Activated T-cell treated with anti-CD3 and anti-CD28 coated beads for 4 hours (primary cell): ENCODE measurements around the gene CFAP61.

Source experiments
- DNase-seq: peaks from one replicate; pipeline ENCODE4 v3.0.0-alpha.2; 2020

CFAP61 gene

DNA sequence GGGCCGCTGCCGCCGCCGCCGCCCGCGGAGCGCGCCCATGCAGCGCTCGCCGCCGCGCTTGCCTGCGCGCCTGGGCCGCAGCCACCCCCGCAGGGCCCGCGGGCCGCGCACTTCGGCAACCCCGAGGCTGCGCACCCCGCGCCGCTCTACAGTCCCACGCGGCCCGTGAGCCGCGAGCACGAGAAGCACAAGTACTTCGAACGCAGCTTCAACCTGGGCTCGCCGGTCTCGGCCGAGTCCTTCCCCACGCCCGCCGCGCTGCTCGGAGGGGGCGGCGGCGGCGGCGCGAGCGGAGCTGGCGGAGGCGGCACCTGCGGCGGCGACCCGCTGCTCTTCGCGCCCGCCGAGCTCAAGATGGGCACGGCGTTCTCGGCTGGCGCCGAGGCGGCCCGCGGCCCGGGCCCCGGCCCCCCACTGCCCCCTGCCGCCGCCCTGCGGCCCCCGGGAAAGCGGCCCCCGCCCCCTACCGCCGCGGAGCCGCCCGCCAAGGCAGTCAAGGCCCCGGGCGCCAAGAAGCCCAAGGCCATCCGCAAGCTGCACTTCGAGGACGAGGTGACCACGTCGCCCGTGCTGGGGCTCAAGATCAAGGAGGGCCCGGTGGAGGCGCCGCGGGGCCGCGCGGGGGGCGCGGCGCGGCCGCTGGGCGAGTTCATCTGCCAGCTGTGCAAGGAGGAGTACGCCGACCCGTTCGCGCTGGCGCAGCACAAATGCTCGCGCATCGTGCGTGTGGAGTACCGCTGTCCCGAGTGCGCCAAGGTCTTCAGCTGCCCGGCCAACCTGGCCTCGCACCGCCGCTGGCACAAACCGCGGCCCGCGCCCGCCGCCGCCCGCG lies 316.3 kb downstream of the CFAP61 start:
- no peak for DNase-seq

DNA sequence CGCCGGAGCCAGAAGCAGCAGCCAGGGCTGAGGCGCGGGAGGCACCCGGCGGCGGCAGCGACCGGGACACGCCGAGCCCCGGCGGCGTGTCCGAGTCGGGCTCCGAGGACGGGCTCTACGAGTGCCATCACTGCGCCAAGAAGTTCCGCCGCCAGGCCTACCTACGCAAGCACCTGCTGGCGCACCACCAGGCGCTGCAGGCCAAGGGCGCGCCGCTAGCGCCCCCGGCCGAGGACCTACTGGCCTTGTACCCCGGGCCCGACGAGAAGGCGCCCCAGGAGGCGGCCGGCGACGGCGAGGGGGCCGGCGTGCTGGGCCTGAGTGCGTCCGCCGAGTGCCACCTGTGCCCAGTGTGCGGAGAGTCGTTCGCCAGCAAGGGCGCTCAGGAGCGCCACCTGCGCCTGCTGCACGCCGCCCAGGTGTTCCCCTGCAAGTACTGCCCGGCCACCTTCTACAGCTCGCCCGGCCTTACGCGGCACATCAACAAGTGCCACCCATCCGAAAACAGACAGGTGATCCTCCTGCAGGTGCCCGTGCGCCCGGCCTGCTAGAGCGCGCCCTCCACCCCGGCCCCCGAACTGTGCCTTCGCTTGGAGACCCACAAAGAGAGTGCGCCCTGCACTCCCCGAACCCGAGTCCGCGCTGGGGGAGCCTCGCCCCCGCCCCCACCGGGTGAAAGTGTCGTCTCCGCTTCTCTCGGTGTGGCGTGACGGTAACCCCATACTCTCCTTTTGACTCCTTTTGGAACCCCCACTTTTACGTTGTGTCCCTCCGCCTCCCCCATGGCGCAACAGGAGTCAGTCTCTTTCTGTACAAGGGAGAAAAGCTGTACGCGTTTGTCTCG lies 317.1 kb downstream of the CFAP61 start:
- DNase-seq = no peak

DNA sequence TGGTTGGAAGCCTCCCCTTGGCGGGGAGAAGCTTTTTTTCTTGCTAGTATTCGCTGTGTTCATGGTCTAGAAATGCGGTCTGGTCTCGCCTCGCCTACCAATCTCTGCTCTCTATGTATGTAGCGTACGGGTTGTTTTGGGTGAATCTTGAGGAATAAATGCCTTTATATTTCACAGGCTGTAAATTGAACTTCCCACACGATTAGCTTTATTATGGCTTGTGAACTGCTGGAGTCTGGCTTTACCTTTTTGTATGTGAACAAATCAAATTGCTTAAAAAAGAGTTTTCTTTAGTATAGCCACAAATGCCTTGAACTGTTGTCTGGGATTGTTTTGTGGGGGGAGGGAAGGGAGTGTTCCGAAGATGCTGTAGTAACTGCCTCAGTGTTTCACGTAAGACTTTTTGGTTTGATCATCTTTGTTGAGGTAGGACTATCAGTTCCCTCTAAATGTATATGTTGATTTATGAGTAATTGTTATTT lies 317.8 kb downstream of the CFAP61 start:
- no peak for DNase-seq

DNA sequence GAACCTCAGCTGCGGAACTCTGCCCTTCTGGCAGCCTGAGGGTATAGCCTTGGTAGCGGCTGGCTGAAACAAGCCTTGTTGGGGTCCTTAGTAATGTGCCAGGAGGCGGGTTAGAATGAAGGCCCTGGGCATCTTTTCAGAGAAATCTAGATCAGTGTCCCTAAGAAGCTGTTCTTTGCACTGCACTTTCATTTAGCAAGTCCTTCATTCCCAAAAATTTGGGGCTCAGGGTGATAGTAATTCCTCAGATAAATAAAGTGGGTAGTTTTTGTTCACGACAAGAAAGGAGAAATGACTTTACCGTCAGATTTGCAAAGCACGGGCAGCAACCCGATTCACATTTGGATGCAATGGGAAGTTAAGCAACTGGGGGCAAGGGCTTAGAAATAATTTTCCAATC lies 318.8 kb downstream of the CFAP61 start:
- DNase-seq = no peak

DNA sequence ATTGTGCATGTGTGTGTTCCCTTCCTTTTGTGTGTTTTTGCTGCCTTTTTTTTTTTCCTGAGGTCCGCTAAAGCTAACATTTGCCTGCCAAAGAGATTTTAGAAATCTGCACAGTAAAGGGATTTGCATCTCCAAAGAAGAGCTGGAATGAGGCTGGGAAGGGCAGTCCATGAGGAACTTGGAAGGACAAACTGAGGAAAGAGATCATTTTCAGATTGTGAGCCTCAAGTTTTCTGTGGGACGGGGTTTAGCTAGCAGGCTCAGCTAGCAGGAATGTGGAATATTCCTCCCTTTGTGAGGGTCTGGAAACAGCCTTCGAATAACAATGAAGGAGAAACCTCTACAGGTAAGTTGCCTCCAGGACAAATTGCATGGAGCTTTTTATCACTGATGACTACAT lies 319.3 kb downstream of the CFAP61 start:
- DNase-seq = no peak

DNA sequence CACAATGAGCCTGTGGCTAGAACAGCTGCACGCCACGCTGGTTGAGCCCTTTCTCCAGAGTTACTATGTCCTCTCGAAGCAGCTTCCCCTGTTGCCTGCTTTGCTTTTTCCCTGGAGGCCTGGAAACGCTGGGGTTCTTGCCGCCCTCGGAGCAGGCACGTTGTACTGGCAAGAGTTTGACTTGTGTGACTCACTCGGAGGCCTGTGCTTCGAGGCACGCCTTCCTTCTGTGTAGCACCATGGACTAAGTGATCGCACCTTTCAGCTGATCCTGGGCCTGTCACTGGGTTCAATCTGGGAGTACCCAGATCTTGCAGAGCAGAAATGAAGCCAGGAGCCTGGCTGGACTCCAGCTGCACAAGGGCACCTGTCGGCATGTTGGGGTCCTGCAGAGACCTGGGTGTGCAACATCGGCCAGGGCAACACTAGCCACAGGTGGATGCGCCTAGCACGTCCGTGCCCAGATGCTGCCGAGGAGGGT lies 320.8 kb downstream of the CFAP61 start:
- no peak for DNase-seq

DNA sequence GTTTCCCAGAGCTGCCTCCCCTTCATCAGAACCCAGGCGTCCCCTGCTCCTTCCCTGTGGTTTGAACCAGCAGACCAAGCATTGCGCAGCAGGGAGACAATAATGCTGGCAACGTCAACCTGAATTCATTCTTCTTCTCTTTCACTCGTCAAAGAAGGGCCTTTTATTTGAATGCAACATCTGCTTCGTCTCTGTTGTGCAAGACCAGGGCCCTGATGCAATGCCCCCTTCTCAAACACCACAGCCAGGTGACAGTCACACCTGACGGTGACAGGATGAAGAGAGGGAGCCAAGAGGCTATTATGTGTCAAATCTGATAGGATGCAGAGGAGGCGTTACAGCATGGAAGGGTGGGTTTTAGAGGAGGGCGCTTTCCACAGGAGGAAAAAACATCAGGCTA lies 323.5 kb downstream of the CFAP61 start:
- no peak for DNase-seq

DNA sequence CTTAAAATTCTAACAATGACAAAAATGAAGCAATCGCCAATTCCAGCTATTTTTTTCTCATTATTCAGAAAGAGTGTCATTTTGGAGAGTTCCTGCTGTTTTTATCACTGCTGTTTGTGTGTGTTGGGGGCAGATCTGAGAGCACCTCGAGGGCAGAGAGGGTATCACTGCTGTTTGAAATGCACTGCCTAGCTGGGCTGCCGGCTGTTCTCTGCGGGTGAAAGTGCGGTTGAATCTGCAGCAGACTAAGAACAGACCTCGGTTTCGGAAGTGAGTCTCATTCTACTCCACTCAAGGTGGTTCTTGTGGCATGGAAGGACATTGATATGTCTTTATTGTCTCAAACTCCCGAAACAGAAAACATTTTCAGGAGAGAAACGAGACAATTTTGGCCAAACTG lies 333.9 kb downstream of the CFAP61 start:
- DNase-seq = no peak

DNA sequence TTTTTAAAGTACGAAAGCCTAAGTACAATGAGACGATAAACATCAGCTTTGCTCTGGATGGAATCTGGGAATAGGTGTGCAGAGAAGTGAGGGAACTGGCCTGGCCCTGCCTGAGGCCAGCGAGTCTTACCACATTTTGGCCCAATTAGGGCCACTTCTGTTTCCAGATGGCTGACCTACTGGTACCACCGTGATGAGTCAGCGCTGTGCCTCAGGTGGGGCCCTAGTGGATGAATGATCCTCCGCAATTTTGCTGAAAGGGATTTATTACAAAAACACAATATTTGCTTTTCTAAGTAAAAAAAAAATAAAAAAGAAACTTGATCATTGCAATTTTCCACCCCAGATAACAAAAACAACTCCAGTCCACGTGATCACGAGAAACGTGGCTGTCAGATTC lies 338.1 kb downstream of the CFAP61 start:
- DNase-seq = no peak

DNA sequence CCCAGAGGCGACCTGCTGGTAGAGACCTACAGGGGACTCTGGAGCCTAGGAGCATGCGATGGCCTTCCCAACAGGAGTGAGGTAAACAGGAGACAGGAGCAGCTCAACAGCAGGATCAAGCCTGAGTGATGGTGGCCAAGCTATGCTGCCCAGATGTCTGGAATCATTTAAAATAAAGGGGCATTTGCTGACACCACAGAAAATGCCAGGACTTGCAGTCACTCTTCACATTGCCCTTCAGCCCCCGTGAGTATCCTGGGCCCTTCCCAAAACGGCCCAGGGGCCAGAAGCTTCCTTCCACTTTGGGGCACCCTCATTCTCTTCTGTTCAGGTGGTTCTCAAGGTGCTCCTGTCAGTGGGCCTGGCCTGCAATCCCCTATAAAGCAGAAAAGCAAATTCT lies 338.8 kb downstream of the CFAP61 start:
- no peak for DNase-seq

DNA sequence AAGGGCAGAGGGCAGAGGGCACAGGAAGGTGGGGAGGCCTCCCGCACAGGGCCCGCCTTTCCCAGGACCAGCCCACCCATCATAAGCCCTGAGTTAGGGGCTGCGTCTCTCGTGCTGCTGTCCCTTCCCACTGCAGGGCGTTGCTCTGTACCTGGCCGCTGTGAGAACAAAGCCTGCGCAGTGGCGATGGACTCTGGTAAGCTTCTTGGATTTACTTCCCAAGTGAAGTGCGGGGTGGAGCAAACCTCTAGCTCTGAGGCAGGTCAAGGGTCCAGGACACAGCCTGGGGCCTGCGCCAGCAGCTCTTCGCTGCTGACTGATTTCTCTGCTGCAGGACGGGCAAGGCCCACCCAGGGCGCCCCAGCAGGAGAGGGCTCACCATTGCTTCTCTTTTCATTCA lies 339.4 kb downstream of the CFAP61 start:
- DNase-seq = no peak

DNA sequence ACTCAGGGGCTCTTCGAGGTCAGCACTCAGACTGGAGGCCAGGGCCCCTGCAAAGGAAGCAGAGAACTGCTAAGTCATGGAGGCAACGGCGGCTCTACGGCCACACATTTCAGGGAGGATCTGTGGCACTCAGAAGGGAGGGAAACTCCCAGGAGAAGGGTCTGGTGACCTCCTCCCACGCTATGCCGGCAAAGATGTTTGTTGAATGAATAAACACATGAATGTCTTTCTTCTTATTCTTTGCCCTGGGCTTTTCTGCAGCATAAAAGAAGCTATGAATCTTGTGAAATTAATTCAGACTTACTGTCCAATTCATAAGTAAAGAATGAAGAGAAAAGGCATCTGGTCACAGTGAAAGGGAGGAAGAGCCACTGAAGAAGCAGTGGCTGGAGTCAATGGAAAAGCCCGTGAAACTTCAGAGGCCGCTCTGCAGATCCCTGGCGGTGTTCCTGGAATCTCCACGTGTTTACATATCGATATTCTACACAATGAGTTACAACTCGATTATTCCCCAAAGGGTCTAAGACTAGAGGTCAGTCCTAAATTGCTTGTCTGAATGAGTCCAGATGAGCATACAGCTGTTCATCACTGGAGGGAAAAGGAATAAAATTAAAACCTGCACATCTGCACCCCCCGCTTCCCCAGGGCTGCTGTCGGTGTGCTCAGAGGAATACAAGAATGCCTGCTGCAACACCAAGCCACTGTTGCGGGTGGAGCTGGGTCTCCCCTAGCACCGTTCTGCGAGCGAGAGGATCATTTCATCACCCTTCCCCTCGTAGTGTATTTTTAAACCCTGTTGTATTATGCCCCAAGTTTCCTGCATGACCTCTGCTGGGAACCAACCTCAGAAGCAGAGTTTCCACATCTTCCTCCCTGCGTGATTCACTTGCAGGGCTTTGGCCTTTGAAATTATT lies 341.1 kb downstream of the CFAP61 start:
- no peak for DNase-seq

DNA sequence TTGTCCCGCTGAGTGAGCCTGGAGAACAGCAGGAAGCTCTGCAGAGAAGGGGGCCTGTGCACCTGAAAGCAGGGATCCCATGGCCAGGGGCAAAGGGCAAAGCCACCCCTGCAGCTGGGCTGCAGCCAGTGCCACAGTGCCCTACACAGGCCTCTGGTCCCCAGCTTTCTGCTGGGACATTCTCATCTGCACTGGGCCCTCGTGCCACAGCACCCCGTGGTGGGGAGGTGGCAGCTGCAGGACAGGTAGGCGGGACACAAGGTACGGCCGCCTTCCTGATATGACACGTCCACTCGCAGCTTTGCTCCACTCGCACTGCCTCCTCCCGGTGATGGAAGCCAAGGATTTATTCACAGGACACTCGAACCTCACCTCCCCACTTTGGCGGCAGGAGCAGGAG lies 342.8 kb downstream of the CFAP61 start:
- no peak for DNase-seq

DNA sequence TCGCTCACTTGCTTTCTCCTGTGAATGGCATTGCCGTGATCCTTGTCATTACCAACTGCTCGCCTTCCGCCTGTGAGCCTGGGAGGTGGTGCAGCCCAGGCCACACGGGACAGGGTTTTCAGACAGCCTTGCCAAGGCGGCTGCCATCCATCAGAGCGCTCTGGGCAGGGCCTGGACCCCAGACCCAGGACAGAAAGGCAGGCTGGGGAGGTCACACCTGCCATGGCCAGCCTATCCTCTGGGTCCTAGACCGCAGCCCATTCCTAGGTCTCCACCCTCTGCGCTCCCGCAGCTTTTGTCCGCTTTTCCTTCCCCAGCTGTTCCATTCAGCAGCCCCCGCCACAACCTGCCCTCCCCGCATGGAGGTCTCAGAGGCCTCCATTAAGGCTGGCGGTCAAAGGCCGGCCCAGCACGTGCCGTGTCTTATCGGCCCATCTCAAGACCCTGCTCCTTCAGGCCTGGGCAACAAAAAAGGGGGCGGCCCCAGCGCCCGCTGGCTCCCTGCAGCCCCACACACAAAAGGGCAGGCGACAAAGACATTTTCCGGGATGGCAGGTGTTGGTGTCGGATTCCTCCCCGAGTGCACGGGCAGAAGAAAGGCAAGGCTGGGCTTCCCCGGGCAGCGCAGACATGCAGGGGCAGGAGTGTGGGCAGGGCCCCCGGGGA lies 343.7 kb downstream of the CFAP61 start:
- no peak for DNase-seq

DNA sequence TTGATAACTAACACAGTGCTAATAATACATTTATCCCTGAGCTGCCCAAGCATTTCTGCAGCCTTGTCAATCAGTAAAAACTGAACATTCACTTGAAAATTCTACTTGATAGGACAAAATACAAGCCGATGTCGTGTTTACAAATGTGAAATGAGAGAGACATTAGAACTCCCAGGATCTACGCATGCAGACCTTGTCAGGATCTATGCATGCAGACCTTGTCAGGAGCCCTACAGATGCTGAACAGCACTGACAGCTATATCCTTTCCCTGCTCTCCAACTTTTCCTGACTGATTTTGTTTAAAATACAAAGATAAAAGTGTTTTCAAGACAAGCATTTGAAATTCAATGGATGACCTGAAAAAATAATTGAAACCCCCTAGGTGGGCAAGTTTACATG lies 344.5 kb downstream of the CFAP61 start:
- no peak for DNase-seq

DNA sequence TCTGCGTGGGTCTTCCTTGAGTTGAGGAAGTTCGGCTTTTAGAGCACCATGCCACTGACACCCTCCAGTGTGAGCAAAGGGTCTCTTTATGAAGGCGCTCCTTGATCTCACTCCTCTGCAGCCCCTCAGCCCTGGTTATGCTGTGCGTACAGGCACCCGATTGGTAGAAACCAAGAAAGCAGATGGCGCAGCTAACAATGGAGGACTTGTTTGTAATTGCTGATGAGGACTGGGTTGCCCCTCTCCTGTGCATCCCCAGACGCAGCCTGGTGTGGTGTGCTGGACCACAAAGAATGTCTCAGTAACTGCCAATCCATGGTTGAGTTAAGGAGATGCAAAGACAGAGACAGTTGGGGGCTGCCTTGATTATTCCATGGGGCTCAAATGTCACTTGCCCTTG lies 345.8 kb downstream of the CFAP61 start:
- no peak for DNase-seq

DNA sequence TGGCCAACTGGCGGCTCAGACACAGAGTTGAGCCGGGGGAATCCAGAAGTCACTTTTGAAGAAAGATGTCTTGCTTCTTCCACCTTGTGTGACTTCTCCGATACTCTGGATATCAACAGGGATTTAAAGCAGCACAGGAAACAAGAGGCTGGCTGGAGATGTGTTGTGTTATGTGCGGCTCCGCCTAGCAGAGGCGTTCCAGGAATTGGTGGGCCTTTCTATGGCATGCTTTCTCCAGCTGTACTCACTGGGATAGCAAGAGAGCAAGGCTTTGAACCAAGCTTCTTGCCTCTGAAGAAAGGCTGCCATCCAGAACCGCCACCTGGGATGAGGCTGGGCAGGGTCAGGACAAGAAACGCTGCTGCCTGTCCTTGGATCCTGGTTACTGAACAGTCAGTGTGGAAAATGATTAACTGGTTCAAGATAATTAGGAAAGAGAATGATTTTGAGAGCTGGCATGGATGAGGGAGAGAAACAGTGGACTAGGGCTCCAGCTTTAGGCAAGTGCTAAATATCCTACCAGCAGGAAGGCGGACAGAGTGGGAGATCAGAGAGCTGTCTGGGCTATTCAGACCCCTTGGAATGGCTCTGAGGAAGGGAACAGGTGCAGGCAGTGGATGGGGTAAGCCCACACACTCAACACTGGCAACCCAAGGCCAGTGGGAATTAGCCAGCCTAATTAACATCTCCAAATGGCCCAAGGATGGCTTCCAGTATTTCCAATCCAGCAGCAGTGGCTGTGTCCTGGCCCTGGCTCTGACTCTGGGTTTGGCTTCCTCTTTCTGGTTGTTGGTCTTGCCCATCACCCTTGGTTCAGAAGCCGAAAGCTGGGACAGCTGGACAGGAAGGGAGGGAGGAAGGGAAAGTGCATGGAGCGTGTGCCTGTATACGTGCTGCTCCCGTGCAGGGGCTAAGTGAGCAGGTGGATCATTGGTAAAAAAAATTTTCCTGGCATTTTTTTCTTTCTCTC lies 347.5 kb downstream of the CFAP61 start:
- DNase-seq = no peak

DNA sequence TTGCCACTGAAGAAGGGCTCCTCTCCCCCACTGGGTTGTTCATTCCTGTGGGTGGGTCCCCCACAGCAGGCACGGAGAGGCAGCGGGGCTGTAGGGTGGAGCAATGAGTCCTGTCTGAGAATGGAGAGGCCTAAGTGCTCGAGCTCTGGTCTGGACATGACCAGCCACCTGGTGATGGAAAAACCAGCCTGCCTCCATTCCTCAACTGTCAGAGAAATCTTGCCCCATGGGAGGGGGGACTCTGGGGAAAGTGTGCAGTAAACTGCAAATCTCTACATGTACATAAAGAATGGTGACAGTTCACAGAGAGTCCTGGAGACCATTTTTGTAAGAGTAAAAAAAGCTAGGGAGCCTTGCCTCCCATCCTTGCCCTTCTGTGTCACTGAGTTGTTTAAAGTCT lies 349.7 kb downstream of the CFAP61 start:
- no peak for DNase-seq

DNA sequence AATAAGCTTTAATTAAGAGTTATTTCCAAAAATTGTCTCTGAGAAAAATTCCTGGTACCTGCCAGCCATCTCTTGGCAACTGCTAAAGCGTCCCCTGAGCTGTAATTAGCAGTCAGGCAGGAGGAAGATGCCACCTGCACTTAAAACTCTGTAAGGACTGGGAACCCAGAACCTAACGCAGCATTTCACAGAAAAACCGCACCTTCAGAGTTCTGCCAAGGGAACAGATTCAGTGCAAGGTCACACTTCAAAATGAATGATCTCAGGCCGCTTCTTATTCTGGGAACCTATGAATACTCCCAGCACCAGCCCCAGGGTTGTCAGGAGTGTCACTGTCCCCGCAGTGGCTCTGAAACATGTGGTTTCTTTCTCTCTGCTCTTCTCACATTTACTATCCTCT lies 352.3 kb downstream of the CFAP61 start:
- DNase-seq = no peak

DNA sequence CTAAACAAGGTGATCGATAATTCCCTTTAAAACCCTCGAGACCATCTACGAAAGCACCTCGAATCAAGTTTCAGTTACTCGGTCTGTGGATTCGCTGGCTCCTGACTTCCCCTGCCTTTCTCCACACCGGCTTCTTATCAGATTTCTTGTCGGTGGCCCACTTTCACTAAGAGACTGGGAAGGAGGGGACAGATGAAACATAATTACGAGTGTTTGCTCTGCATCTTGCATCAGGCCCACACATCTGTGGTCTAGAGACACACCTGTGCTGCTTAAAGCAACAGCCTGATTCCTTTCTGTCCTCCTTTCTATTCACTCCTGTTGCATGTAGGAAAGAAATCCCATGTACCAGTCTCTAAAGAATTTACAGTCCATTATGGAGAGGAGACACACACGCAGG lies 353.3 kb downstream of the CFAP61 start:
- DNase-seq = no peak

DNA sequence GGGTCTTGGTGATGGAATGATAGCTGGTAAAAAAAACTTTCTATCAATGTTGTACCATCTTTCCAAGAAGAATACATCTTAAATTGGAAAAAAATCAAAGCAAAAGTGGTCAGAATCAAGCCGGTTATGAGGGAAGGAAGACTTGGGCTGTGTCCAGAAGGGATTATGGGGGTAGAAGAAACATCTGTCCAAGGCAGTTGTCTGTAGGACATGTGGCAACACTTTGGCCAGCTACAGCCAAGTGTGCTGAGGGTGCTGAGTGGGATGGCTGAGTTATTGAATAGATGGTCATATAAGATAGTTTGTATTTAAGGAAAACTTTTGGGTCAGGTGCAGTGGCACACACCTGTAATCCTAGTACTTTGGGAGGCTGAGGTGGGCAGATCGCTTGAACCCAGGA lies 354.0 kb downstream of the CFAP61 start:
- no peak for DNase-seq
